Panc1 (cell line): Measurements from ENCODE around the gene HSPB8.

Experiments used
- SIN3A ChIP-seq: IDR thresholded peaks from 2 replicates; pipeline ENCODE4 v1.6.1; 2012; ENCODE audit warnings: low read depth, mild to moderate bottlenecking, low read length, moderate library complexity, borderline replicate concordance; ENCODE audit not compliant: insufficient read depth
- TCF7L2 ChIP-seq: IDR thresholded peaks from 2 replicates; pipeline ENCODE4 v1.6.1; 2011; ENCODE audit warnings: mild to moderate bottlenecking, low read depth, low read length, inconsistent platforms
- TF ChIP-seq, protein P1 (sequence below): fragments of 450-650 bp; IDR thresholded peaks from 2 replicates; pipeline ENCODE4 v1.5.1; 2017; ENCODE audit warnings: mild to moderate bottlenecking
- TF ChIP-seq, protein P2 (sequence below), 2 experiments: IDR thresholded peaks; 2 replicates each; pipeline ENCODE4 v1.6.1; 2011 to 2012; ENCODE audit warnings: low read depth in 2 of 2, control low read depth in 1 of 2, low read length in 1 of 2, mild to moderate bottlenecking in 1 of 2, moderate library complexity in 1 of 2; ENCODE audit not compliant: insufficient read depth in 1 of 2

DNA sequence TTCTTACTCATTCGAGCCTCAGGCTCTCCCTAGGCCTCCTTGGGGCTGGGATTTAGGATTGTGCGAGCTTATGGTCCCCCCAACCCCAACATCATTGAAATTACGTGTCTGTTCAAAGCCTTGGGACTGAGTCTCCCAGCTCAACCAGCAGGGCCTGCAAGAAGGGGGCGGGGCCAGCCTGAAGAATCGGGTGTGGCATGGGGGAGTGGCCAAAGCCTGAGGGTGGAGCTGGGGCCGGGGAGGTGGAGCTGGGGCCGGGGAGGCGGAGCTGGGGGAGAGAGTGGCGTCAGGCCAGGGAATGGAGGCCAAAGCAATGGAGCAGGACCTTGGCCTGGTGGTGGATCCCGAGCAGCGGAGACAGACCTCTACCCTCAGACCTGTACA lies 24.3 kb upstream of the HSPB8 start:
- TF ChIP-seq, protein P1, sequence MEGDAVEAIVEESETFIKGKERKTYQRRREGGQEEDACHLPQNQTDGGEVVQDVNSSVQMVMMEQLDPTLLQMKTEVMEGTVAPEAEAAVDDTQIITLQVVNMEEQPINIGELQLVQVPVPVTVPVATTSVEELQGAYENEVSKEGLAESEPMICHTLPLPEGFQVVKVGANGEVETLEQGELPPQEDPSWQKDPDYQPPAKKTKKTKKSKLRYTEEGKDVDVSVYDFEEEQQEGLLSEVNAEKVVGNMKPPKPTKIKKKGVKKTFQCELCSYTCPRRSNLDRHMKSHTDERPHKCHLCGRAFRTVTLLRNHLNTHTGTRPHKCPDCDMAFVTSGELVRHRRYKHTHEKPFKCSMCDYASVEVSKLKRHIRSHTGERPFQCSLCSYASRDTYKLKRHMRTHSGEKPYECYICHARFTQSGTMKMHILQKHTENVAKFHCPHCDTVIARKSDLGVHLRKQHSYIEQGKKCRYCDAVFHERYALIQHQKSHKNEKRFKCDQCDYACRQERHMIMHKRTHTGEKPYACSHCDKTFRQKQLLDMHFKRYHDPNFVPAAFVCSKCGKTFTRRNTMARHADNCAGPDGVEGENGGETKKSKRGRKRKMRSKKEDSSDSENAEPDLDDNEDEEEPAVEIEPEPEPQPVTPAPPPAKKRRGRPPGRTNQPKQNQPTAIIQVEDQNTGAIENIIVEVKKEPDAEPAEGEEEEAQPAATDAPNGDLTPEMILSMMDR: no peak
- TF ChIP-seq SIN3A (no peak), TCF7L2 (no peak)
- TF ChIP-seq, protein P2, sequence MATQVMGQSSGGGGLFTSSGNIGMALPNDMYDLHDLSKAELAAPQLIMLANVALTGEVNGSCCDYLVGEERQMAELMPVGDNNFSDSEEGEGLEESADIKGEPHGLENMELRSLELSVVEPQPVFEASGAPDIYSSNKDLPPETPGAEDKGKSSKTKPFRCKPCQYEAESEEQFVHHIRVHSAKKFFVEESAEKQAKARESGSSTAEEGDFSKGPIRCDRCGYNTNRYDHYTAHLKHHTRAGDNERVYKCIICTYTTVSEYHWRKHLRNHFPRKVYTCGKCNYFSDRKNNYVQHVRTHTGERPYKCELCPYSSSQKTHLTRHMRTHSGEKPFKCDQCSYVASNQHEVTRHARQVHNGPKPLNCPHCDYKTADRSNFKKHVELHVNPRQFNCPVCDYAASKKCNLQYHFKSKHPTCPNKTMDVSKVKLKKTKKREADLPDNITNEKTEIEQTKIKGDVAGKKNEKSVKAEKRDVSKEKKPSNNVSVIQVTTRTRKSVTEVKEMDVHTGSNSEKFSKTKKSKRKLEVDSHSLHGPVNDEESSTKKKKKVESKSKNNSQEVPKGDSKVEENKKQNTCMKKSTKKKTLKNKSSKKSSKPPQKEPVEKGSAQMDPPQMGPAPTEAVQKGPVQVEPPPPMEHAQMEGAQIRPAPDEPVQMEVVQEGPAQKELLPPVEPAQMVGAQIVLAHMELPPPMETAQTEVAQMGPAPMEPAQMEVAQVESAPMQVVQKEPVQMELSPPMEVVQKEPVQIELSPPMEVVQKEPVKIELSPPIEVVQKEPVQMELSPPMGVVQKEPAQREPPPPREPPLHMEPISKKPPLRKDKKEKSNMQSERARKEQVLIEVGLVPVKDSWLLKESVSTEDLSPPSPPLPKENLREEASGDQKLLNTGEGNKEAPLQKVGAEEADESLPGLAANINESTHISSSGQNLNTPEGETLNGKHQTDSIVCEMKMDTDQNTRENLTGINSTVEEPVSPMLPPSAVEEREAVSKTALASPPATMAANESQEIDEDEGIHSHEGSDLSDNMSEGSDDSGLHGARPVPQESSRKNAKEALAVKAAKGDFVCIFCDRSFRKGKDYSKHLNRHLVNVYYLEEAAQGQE (IDR thresholded peaks at IDR 0.05; ENCODE audit: insufficient read depth in 1 of 2, low read depth in 2 of 2, low read length in 1 of 2): no peak
